ENCODE data around the gene DCTN4.
"Not testable (repeated sequence)": the region's sequence is repeated elsewhere in the genome, so short reads cannot be mapped to it uniquely, and the experiment has no call there.

Gene DCTN4

DNA sequence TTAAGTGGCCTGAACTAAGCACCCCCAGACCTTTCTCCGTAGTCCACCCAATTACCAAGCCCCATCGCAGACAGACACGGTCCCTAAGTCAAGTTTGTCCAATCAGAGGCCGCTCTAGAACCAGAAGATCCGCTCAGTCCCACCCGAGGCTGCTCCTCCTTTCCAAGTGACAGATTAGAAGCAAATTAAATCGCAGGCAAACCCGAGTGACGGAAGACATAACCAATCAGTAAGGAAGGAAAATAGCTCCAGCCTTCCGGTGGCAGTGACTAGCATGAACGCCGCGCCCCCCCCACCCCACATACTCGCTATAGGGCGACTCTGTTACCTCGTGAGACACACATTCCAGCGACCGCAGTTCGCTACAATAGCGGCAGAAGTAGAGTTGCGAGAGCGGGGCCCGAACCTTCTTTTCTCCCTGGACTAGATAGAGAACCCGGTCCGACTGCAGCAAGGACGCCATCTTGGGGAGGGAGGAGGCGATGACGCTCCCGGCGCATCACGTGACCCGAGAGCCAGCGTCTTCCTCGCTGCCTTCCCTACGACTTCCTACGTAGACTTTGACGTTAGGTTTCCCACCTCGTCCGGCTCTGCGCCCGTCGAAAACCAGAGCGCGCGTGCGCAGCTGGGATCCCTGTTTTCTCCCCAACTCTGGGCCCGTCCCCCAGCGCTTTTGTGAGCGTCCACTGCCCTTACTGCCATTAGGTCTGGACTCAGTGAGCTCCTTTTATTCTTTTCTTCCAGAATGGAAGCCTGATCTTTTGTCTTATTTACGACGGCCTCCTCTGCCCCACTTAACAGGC, at the start of gene DCTN4:
Gene DCTN4, minus strand, starts transcription at position 487 of the 803 bp plus-strand sequence. Its CDS starts 24 bp downstream, at position 463.
- H3K9ac ChIP-seq (ENCODE audit: low read length in 5 of 5), result peak within 1 kb of the TSS; percentile 70 to 99 (median 90)
- H3K4me3 ChIP-seq (ENCODE audit: low read depth in 1 of 5, low read length in 5 of 5), result peak within 1 kb of the TSS; percentile 86 to 99 (median 91)
- H3K4me1 ChIP-seq (ENCODE audit: control insufficient read depth in 5 of 5, insufficient read depth in 5 of 5, low read length in 5 of 5), result peaks cover 7 to 43% (median 37%) of the 10 kb centered on the region in 5 donors
- no peaks in the 10 kb centered on the region for H3K9me3 ChIP-seq (ENCODE audit: control insufficient read depth in 5 of 5, low read length in 5 of 5)
- H3K27me3 ChIP-seq (ENCODE audit: control insufficient read depth in 5 of 5, insufficient read depth in 4 of 5, low read length in 5 of 5), result no peaks in the 10 kb centered on the region
- peaks cover 10 to 22% (median 17%) of the 10 kb centered on the region in 5 donors for H3K36me3 ChIP-seq (ENCODE audit: control insufficient read depth in 5 of 5, insufficient read depth in 5 of 5, low read length in 5 of 5)
- peak within 1 kb of the TSS; percentile 97 for H3K27ac ChIP-seq (ENCODE audit: low read depth, low read length)

DNA sequence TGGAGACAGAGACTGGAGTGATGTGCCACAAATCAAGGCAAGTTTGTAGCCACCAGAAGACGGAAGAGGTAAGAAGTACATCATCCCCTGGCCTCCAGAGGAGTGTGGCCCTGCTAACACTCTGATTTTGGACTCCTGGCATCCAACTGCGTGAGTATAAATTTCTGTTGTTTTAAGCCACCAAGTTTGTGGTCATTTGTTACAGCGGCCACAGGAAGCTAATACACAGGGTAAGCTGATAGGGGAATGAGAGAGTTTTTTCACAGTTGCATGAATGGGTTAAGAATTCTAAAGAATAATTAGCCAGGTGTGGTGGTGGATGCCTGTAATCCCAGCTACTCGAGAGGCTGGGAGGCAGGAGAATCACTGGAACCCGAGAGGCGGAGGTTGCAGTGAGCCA, 45.6 kb upstream of the DCTN4 start:
- H3K4me3 ChIP-seq (ENCODE audit: low read depth in 1 of 5, low read length in 5 of 5), result no peak overlapping the region
- no peaks in the 10 kb centered on the region for H3K9me3 ChIP-seq (ENCODE audit: control insufficient read depth in 5 of 5, low read length in 5 of 5)
- no peaks in the 10 kb centered on the region for H3K27me3 ChIP-seq (ENCODE audit: control insufficient read depth in 5 of 5, insufficient read depth in 4 of 5, low read length in 5 of 5)
- peaks cover 0 to 4% (median 0%) of the 10 kb centered on the region in 5 donors for H3K36me3 ChIP-seq (ENCODE audit: control insufficient read depth in 5 of 5, insufficient read depth in 5 of 5, low read length in 5 of 5)
- H3K27ac ChIP-seq (ENCODE audit: low read depth, low read length), result no peak overlapping the region
- H3K9ac ChIP-seq (ENCODE audit: low read length in 5 of 5), result no peak overlapping the region
- peaks cover 0 to 12% (median 11%) of the 10 kb centered on the region in 5 donors for H3K4me1 ChIP-seq (ENCODE audit: control insufficient read depth in 5 of 5, insufficient read depth in 5 of 5, low read length in 5 of 5)

DNA sequence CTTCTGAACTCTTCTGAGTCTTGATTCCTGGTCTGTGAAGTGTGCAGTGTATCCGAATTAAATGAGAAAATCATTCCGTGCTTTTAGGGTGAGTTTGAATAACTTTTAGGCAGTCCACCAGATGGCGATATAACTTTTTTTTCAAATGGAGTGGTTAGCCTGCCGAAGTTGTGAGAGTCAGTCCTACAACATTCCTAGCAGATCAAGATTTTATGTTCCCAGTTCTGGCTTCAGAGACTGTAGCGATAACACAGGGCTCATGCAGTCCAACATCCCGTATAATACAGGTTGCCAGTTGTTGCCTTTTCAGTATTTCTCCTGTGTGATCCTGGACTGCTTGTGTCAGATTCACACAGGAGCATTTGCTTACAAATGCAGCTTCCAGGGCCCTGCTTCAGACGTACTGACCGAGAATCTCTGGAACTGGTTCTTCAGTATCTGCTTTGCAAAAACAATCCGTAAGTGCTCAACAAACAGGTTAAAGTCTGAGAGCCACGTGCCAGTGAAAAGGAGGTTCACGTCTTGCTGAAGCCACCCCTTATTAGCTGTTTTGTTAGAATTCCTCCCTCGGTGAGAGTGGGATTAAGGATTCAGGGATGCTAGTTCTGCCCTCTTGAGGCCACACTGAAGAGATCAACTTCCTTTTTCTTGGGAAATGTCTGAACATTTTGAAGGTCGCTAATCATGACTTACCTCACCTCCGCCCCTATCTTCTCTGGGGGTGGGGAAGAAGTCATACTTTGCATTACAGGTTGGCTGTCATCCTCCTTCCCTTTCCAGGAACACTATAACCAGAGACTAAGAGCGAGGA, 42.5 kb upstream of the DCTN4 start:
- H3K9me3 ChIP-seq (ENCODE audit: control insufficient read depth in 5 of 5, low read length in 5 of 5), result no peaks in the 10 kb centered on the region
- peak overlapping the region; percentile 48 to 76 (median 62) for H3K4me3 ChIP-seq (ENCODE audit: low read depth in 1 of 5, low read length in 5 of 5)
- peaks cover 0 to 12% (median 11%) of the 10 kb centered on the region in 5 donors for H3K4me1 ChIP-seq (ENCODE audit: control insufficient read depth in 5 of 5, insufficient read depth in 5 of 5, low read length in 5 of 5)
- peak overlapping the region; percentile 52 for H3K27ac ChIP-seq (ENCODE audit: low read depth, low read length)
- H3K27me3 ChIP-seq (ENCODE audit: control insufficient read depth in 5 of 5, insufficient read depth in 4 of 5, low read length in 5 of 5), result no peaks in the 10 kb centered on the region
- H3K36me3 ChIP-seq (ENCODE audit: control insufficient read depth in 5 of 5, insufficient read depth in 5 of 5, low read length in 5 of 5), result peaks cover 12 to 21% (median 17%) of the 10 kb centered on the region in 5 donors
- peak overlapping the region; percentile 1 to 64 (median 45) for H3K9ac ChIP-seq (ENCODE audit: low read length in 5 of 5)

DNA sequence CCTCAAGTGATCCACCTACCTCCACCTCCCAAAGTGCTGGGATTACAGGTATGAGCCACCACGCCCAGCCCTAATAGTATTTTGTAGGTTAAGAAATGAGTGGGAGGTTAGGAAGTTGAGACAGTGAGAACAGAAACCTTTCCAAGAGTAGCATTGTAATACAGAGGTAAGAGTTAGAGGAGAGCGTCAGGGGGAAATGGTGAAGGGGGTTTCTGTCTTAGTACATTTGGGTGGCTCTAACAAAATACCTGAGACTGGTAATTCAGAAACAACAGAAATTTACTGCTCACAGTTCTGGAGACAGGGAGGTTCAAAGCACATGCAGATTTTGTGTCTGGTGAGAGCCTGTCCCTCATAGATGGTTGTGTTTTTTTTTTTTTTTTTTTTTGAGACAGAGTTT, 38.6 kb upstream of the DCTN4 start:
- H3K9ac ChIP-seq (ENCODE audit: low read length in 5 of 5), result no peak overlapping the region
- peaks cover 0 to 16% (median 11%) of the 10 kb centered on the region in 5 donors for H3K4me1 ChIP-seq (ENCODE audit: control insufficient read depth in 5 of 5, insufficient read depth in 5 of 5, low read length in 5 of 5)
- H3K27ac ChIP-seq (ENCODE audit: low read depth, low read length), result no peak overlapping the region
- H3K27me3 ChIP-seq (ENCODE audit: control insufficient read depth in 5 of 5, insufficient read depth in 4 of 5, low read length in 5 of 5), result no peaks in the 10 kb centered on the region
- peaks cover 17 to 31% (median 27%) of the 10 kb centered on the region in 5 donors for H3K36me3 ChIP-seq (ENCODE audit: control insufficient read depth in 5 of 5, insufficient read depth in 5 of 5, low read length in 5 of 5)
- no peaks in the 10 kb centered on the region for H3K9me3 ChIP-seq (ENCODE audit: control insufficient read depth in 5 of 5, low read length in 5 of 5)
- no peak overlapping the region for H3K4me3 ChIP-seq (ENCODE audit: low read depth in 1 of 5, low read length in 5 of 5)

DNA sequence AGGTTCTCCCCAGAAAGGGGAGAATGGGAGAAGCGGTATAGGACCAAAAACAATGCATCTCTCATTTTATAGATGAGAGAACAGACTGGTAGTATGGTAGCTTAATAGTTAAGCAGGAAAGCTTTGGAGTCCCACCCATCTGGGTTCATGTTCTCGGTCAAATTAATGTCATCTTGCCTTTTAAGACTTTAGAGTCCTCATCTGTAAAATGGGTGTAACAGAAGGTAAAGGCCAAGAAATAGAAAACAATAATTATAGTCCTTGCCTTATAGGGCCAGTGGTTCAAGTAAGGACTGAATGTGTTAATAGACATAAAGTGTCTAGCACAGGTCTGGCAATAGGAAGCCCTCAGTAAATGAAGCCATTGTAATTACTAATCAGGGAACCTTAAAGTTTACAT, 36.1 kb upstream of the DCTN4 start:
- Histone ChIP-seq H3K9ac (ENCODE audit: low read length in 5 of 5) (no peak overlapping the region), H3K4me3 (ENCODE audit: low read depth in 1 of 5, low read length in 5 of 5) (no peak overlapping the region), H3K9me3 (ENCODE audit: control insufficient read depth in 5 of 5, low read length in 5 of 5) (no peaks in the 10 kb centered on the region), H3K36me3 (ENCODE audit: control insufficient read depth in 5 of 5, insufficient read depth in 5 of 5, low read length in 5 of 5) (peaks cover 17 to 31% (median 27%) of the 10 kb centered on the region in 5 donors), H3K27me3 (ENCODE audit: control insufficient read depth in 5 of 5, insufficient read depth in 4 of 5, low read length in 5 of 5) (no peaks in the 10 kb centered on the region), H3K27ac (ENCODE audit: low read depth, low read length) (peak overlapping the region; percentile 67), H3K4me1 (ENCODE audit: control insufficient read depth in 5 of 5, insufficient read depth in 5 of 5, low read length in 5 of 5) (peaks cover 2 to 25% (median 14%) of the 10 kb centered on the region in 5 donors)

DNA sequence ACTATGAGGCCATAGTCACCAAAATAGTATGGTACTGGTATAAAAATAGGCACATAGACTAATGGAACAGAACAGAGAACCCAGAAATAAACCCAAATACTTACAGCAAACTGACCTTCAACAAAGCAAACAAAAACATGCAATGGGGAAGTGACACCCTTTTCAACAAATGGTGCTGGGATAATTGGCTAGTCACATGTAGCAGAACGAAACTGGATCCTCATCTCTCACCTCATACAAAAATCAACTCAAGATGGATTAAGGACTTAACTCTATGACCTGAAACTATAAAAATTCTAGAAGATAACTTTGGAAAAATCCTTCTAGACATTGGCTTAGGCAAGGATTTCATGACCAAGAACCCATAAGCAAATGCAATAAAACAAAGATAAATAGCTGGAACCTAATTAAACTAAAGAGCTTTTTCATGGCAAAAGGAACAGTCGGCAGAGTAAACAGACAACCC, 34.6 kb upstream of the DCTN4 start:
- H3K27me3 ChIP-seq (ENCODE audit: control insufficient read depth in 5 of 5, insufficient read depth in 4 of 5, low read length in 5 of 5); H3K27ac ChIP-seq (ENCODE audit: low read depth, low read length); H3K9me3 ChIP-seq (ENCODE audit: control insufficient read depth in 5 of 5, low read length in 5 of 5); H3K4me3 ChIP-seq (ENCODE audit: low read depth in 1 of 5, low read length in 5 of 5); H3K9ac ChIP-seq (ENCODE audit: low read length in 5 of 5): not testable (repeated sequence)
- peaks cover 13 to 30% (median 25%) of the 10 kb centered on the region in 5 donors for H3K36me3 ChIP-seq (ENCODE audit: control insufficient read depth in 5 of 5, insufficient read depth in 5 of 5, low read length in 5 of 5)
- H3K4me1 ChIP-seq (ENCODE audit: control insufficient read depth in 5 of 5, insufficient read depth in 5 of 5, low read length in 5 of 5), result peaks cover 10 to 39% (median 29%) of the 10 kb centered on the region in 5 donors

DNA sequence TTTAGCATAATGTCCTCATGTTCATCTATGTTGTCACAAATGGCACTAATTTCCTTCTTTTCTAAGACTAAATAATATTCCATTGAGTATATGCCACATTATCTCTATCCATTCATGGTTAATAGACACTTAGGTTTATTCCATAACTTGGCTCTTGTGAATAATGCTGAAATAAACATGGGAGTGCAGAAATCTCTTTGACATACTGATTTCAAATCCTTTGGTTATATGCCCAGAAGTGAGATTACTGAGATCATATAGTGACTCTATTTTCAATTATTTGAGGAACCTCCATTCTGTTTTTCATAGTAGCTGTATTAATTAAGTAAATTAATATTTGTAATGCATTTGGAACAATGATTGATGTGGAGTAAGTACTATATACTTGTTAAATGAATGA, 32.7 kb upstream of the DCTN4 start:
- peak overlapping the region; percentile 99 for H3K27ac ChIP-seq (ENCODE audit: low read depth, low read length)
- no peak overlapping the region for H3K9ac ChIP-seq (ENCODE audit: low read length in 5 of 5)
- peaks cover 10 to 59% (median 48%) of the 10 kb centered on the region in 5 donors for H3K4me1 ChIP-seq (ENCODE audit: control insufficient read depth in 5 of 5, insufficient read depth in 5 of 5, low read length in 5 of 5)
- H3K9me3 ChIP-seq (ENCODE audit: control insufficient read depth in 5 of 5, low read length in 5 of 5), result no peaks in the 10 kb centered on the region
- H3K36me3 ChIP-seq (ENCODE audit: control insufficient read depth in 5 of 5, insufficient read depth in 5 of 5, low read length in 5 of 5), result peaks cover 3 to 15% (median 14%) of the 10 kb centered on the region in 5 donors
- no peaks in the 10 kb centered on the region for H3K27me3 ChIP-seq (ENCODE audit: control insufficient read depth in 5 of 5, insufficient read depth in 4 of 5, low read length in 5 of 5)
- H3K4me3 ChIP-seq (ENCODE audit: low read depth in 1 of 5, low read length in 5 of 5), result no peak overlapping the region

DNA sequence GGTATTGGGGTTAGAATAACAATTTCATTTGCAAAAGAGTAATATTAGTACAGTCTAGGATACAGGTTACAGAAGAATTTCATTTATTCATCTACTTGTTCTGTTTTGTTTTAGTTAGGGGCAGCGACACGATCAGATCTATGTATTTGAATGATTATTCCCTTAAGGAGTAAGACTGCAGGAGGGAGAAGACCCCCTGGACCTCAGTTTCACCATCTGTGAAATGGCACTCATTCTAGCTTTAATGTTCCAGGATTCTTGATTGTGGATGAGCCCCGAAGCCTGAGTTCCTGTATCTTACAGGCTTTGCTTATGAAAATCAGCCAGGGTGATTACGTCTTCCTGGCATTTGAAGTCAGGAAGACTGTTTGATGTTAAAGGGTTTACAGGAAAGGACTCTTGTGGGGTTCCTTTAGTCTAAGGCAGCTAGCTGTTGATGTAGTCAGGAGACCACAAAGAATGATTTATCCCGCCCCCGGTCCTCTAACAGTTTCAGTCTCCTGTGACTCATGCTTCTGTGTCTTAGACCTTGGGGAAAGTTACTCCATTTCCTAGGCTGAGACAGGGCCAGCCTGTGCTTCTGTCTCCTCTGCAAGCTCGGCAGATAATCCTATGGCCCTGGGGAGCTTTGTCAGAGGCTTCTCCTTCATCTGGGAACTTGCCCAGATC, 31.3 kb upstream of the DCTN4 start:
- H3K4me3 ChIP-seq (ENCODE audit: low read depth in 1 of 5, low read length in 5 of 5), result peak overlapping the region in 2 of 5 donors; percentile 35 to 40
- H3K9me3 ChIP-seq (ENCODE audit: control insufficient read depth in 5 of 5, low read length in 5 of 5), result no peaks in the 10 kb centered on the region
- peak overlapping the region; percentile 99 for H3K27ac ChIP-seq (ENCODE audit: low read depth, low read length)
- H3K36me3 ChIP-seq (ENCODE audit: control insufficient read depth in 5 of 5, insufficient read depth in 5 of 5, low read length in 5 of 5), result peaks cover 0 to under 1% (median under 1%) of the 10 kb centered on the region in 5 donors
- H3K9ac ChIP-seq (ENCODE audit: low read length in 5 of 5), result peak overlapping the region in 4 of 5 donors; percentile 38 to 87 (median 68)
- H3K4me1 ChIP-seq (ENCODE audit: control insufficient read depth in 5 of 5, insufficient read depth in 5 of 5, low read length in 5 of 5), result peaks cover 10 to 66% (median 48%) of the 10 kb centered on the region in 5 donors
- no peaks in the 10 kb centered on the region for H3K27me3 ChIP-seq (ENCODE audit: control insufficient read depth in 5 of 5, insufficient read depth in 4 of 5, low read length in 5 of 5)

DNA sequence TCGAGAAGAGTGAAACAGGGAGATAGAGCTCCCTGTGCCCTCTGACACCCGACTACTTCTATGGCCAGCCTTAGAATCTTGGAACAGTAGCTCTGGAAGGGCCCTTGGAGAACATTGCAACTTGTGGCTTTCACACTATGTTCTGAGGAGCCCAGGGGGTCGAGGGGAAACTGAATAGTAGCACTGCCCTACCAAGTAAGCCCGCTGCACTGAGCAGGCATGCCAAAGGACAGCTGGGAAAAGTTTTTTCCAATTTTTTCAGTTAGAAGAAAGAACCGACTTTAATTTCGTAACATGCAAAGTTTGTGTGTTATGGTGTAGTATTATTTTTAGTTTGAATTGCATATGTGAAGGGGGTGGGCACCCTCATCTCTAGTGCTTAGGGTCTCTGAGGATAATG, 30.6 kb upstream of the DCTN4 start:
- no peaks in the 10 kb centered on the region for H3K27me3 ChIP-seq (ENCODE audit: control insufficient read depth in 5 of 5, insufficient read depth in 4 of 5, low read length in 5 of 5)
- no peaks in the 10 kb centered on the region for H3K9me3 ChIP-seq (ENCODE audit: control insufficient read depth in 5 of 5, low read length in 5 of 5)
- peak overlapping the region in 3 of 5 donors; percentile 7 to 40 (median 35) for H3K4me3 ChIP-seq (ENCODE audit: low read depth in 1 of 5, low read length in 5 of 5)
- H3K27ac ChIP-seq (ENCODE audit: low read depth, low read length), result peak overlapping the region; percentile 99
- H3K4me1 ChIP-seq (ENCODE audit: control insufficient read depth in 5 of 5, insufficient read depth in 5 of 5, low read length in 5 of 5), result peaks cover 10 to 69% (median 49%) of the 10 kb centered on the region in 5 donors
- peak overlapping the region; percentile 38 to 87 (median 62) for H3K9ac ChIP-seq (ENCODE audit: low read length in 5 of 5)
- no peaks in the 10 kb centered on the region for H3K36me3 ChIP-seq (ENCODE audit: control insufficient read depth in 5 of 5, insufficient read depth in 5 of 5, low read length in 5 of 5)
